Lung (tissue), 12 donors: ENCODE data around the gene CORO2A. TPM values are rescaled to one million over a fixed set of nuclear protein-coding genes. Genes with fewer than 3 reads are reported as not detected.
A peak's percentile ranks its signal among the peaks of the same experiment; 100 is the strongest.

Experiments
- ATAC-seq: fragments of 200-7000 bp; cut with Tn5 transposase; one replicate; pipeline ENCODE4 v1.9.1; 2020; ENCODE audit warnings: moderate number of reproducible peaks; ENCODE audit not compliant: insufficient read depth, low FRiP score
- DNase-seq, 3 donors: peaks; one replicate each; pipeline ENCODE4 v3.0.0-alpha.2; 2013 to 2017
- H3K27ac ChIP-seq, 2 donors: one replicate each; pipeline ENCODE4 v1.5.1; 2013; ENCODE audit warnings: mild to moderate bottlenecking in 2 of 2, moderate library complexity in 2 of 2, control low read depth in 1 of 2, inconsistent platforms in 1 of 2, low read depth in 1 of 2, low read length in 1 of 2
- H3K27me3 ChIP-seq, 3 donors: one replicate each; pipeline ENCODE4 v1.5.1; 2013; ENCODE audit warnings: low read length in 2 of 3; ENCODE audit not compliant: control insufficient read depth in 3 of 3, insufficient read depth in 3 of 3
- H3K36me3 ChIP-seq, 4 donors: one replicate each; pipeline ENCODE4 v1.5.1; 2013; ENCODE audit warnings: low read length in 4 of 4, mild to moderate bottlenecking in 1 of 4, moderate library complexity in 1 of 4; ENCODE audit not compliant: control insufficient read depth in 4 of 4, insufficient read depth in 4 of 4
- H3K4me1 ChIP-seq, 5 donors: one replicate each; pipeline ENCODE4 v1.5.1; 2013; ENCODE audit warnings: low read length in 5 of 5, mild to moderate bottlenecking in 2 of 5, moderate library complexity in 1 of 5; ENCODE audit not compliant: control insufficient read depth in 5 of 5, insufficient read depth in 5 of 5
- H3K4me3 ChIP-seq: one replicate; pipeline ENCODE4 v1.5.1; 2013; ENCODE audit warnings: mild to moderate bottlenecking, control low read depth, moderate library complexity
- H3K9ac ChIP-seq, 2 donors: one replicate each; pipeline ENCODE4 v1.5.1; 2013; ENCODE audit warnings: low read length in 2 of 2, control low read depth in 1 of 2; ENCODE audit not compliant: insufficient read depth in 1 of 2
- H3K9me3 ChIP-seq, 4 donors: one replicate each; pipeline ENCODE4 v1.5.1; 2013; ENCODE audit warnings: low read length in 3 of 4, mild to moderate bottlenecking in 1 of 4, moderate library complexity in 1 of 4; ENCODE audit not compliant: control insufficient read depth in 4 of 4, insufficient read depth in 3 of 4
- CTCF ChIP-seq: IDR thresholded peaks from 2 replicates; pipeline ENCODE4 v1.5.1; 2012; ENCODE audit warnings: mild to moderate bottlenecking; ENCODE audit errors: control extremely low read depth, extremely low read depth
- WGBS, 2 donors: extraction: QIAGEN DNeasy Blood & Tissue Kit; methylation state at CpG; one replicate each; pipeline ENCODE4 v1.1.7; 2013; 5-methylcytosine and 5-hydroxymethylcytosine counted together
- polyA plus RNA-seq, 2 donors: library from polyadenylated mRNA; stranded (reverse); fragments of 200-250 nt; gene quantifications; one replicate each; pipeline ENCODE4 v1.2.1, GENCODE V29; 2013
- total RNA-seq, 2 donors: library from RNA; depleted of rRNA in 1 of 2; stranded (reverse); fragments of >200 nt in 1 of 2; gene quantifications; one replicate each; pipeline ENCODE4 v1.2.1, GENCODE V29; 2014 to 2021
- donor health status: control.
- donor health status: control.
- donor health status: Bipolar disorder and iron deficiency.
- donor health status: healthy.
- donor health status: DM: yes; HTN: yes; CAD: no.

The CORO2A gene
- total and polyA plus RNA-seq, 4 donors, result 6.8 to 22.3 (median 14.7) TPM

GRCh38 chr9:98159790-98160189, 32.6 kb downstream of the CORO2A start:
- H3K9me3 ChIP-seq, result no peaks in the 10 kb centered on the region
- no peak for ATAC-seq
- H3K4me3 ChIP-seq, result no peak overlapping the region
- H3K27ac ChIP-seq, result no peak overlapping the region
- peaks cover 0 to 5% (median 0%) of the 10 kb centered on the region in 5 donors for H3K4me1 ChIP-seq
- H3K36me3 ChIP-seq, result no peaks in the 10 kb centered on the region
- no peaks in the 10 kb centered on the region for H3K27me3 ChIP-seq
- H3K9ac ChIP-seq, result no peak overlapping the region
- no peak for DNase-seq
- 63 to 80% methylated on average over 6 of the region's 6 CpGs for WGBS, 2 donors
- no peak for TF ChIP-seq CTCF

GRCh38 chr9:98159301-98159700, 33.1 kb downstream of the CORO2A start:
- no peak overlapping the region for H3K27ac ChIP-seq
- peaks cover 0 to 5% (median 0%) of the 10 kb centered on the region in 5 donors for H3K4me1 ChIP-seq
- TF ChIP-seq CTCF, result no peak
- no peaks in the 10 kb centered on the region for H3K27me3 ChIP-seq
- H3K9ac ChIP-seq, result no peak overlapping the region
- DNase-seq (no peak), ATAC-seq (no peak)
- H3K9me3 ChIP-seq, result no peaks in the 10 kb centered on the region
- no peak overlapping the region for H3K4me3 ChIP-seq
- no peaks in the 10 kb centered on the region for H3K36me3 ChIP-seq
- WGBS, 2 donors, result 92% methylated on average over 5 of the region's 5 CpGs

- Histone ChIP-seq H3K9ac (no peak overlapping the region), H3K36me3 (no peaks in the 10 kb centered on the region), H3K4me1 (peaks cover 0 to 5% (median 0%) of the 10 kb centered on the region in 5 donors), H3K4me3 (no peak overlapping the region), H3K9me3 (no peaks in the 10 kb centered on the region), H3K27me3 (no peaks in the 10 kb centered on the region), H3K27ac (peak overlapping the region in 1 of 2 donors; percentile 20)
- DNase-seq (no peak), ATAC-seq (peak; percentile 53)
- WGBS, 2 donors, result 54 to 85% methylated on average over 4 of the region's 4 CpGs
- no peak for TF ChIP-seq CTCF
These were observed 34.2 kb downstream of the CORO2A start for GRCh38 chr9:98158071-98158831.
